GM21528 (cell line): Measurements from ENCODE around the gene NT5DC2.
"Not testable (repeated sequence)": the region's sequence is repeated elsewhere in the genome, so short reads cannot be mapped to it uniquely, and the experiment has no call there.

Source experiments
- ATAC-seq: cut with Tn5 transposase; IDR thresholded peaks from one replicate; pipeline ENCODE4 v1.9.1; 2021; ENCODE audit warnings: mild to moderate bottlenecking, moderate library complexity; ENCODE audit not compliant: unreplicated experiment, low FRiP score

NT5DC2 gene

GRCh38 chr3:52537726-52538421 is 4.2 kb upstream of the NT5DC2 start:
- no peak for ATAC-seq

GRCh38 chr3:52537165-52537620 is 3.5 kb upstream of the NT5DC2 start:
- ATAC-seq, result no peak

GRCh38 chr3:52536369-52537164 is 2.9 kb upstream of the NT5DC2 start, which contains the start of gene UQCC5:
TSS of gene UQCC5 (plus strand) at chr3:52536605. CDS start at chr3:52536756, 151 bp downstream.
- ATAC-seq, result peak; percentile 81

- ATAC-seq, result no peak
These were observed 2.4 kb upstream of the NT5DC2 start for GRCh38 chr3:52536112-52536368.

- ATAC-seq, result no peak
These were observed 1.9 kb upstream of the NT5DC2 start for GRCh38 chr3:52535411-52536111.

- no peak for ATAC-seq
These were observed 875 bp upstream of the NT5DC2 start for GRCh38 chr3:52534281-52535183.

GRCh38 chr3:52532838-52533622 is 627 bp downstream of the NT5DC2 start:
- no peak for ATAC-seq

- no peak for ATAC-seq
These were observed 1.2 kb downstream of the NT5DC2 start for GRCh38 chr3:52532517-52532837.

- no peak for ATAC-seq
These were observed 1.7 kb downstream of the NT5DC2 start for GRCh38 chr3:52531860-52532516.

GRCh38 chr3:52530918-52531826 is 2.5 kb downstream of the NT5DC2 start:
- ATAC-seq, result no peak

- no peak for ATAC-seq
These were observed 4.0 kb downstream of the NT5DC2 start for GRCh38 chr3:52529376-52530333.

- no peak for ATAC-seq
These were observed 4.9 kb downstream of the NT5DC2 start for GRCh38 chr3:52528586-52529375.

- ATAC-seq, result no peak
These were observed 5.7 kb downstream of the NT5DC2 start for GRCh38 chr3:52527732-52528585.

GRCh38 chr3:52527039-52527731 is 6.5 kb downstream of the NT5DC2 start:
- ATAC-seq, result no peak

- not testable (repeated sequence) for ATAC-seq
These were observed 7.0 kb downstream of the NT5DC2 start for GRCh38 chr3:52526671-52527038.
